Neural progenitor cell (in vitro differentiated cells): ENCODE data around the gene CD33.

ENCODE experiments used
- EZH2phosphoT487 ChIP-seq: fragments of 200-600 bp; sonication (generic); IDR thresholded peaks from 2 replicates; pipeline ENCODE4 v1.6.1; 2017; ENCODE audit warnings: antibody characterized with exemption
- TF ChIP-seq, protein P1 (sequence below): fragments of 200-600 bp; sonication (generic); IDR thresholded peaks from 2 replicates; pipeline ENCODE4 v1.5.1; 2017; ENCODE audit warnings: antibody characterized with exemption, mild to moderate bottlenecking

GRCh38 chr19:51203916-51204315 is 21.0 kb upstream of the CD33 start:
- TF ChIP-seq, protein P1, sequence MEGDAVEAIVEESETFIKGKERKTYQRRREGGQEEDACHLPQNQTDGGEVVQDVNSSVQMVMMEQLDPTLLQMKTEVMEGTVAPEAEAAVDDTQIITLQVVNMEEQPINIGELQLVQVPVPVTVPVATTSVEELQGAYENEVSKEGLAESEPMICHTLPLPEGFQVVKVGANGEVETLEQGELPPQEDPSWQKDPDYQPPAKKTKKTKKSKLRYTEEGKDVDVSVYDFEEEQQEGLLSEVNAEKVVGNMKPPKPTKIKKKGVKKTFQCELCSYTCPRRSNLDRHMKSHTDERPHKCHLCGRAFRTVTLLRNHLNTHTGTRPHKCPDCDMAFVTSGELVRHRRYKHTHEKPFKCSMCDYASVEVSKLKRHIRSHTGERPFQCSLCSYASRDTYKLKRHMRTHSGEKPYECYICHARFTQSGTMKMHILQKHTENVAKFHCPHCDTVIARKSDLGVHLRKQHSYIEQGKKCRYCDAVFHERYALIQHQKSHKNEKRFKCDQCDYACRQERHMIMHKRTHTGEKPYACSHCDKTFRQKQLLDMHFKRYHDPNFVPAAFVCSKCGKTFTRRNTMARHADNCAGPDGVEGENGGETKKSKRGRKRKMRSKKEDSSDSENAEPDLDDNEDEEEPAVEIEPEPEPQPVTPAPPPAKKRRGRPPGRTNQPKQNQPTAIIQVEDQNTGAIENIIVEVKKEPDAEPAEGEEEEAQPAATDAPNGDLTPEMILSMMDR = no peak
- no peak for TF ChIP-seq EZH2phosphoT487
